Heart right ventricle (tissue), 16 donors: Measurements from ENCODE around the gene PCSK6. TPM values are rescaled to one million over a fixed set of nuclear protein-coding genes. Genes with fewer than 3 reads are reported as not detected.

Experiments used
- ATAC-seq, 8 donors: fragments of 200-7000 bp; cut with Tn5 transposase; one replicate each; pipeline ENCODE4 v1.9.1; 2020; ENCODE audit warnings: mild to moderate bottlenecking in 8 of 8, moderate library complexity in 8 of 8, moderate number of reproducible peaks in 1 of 8
- DNase-seq, 2 donors: peaks; one replicate each; pipeline ENCODE4 v3.0.0-alpha.2; 2020
- H3K27ac ChIP-seq, 10 donors: fragments of 200-600 bp; sonication (generic) in 2 of 10; one replicate each; pipeline versions ENCODE4 v1.5.0 to v1.8.0; 2020 to 2022; ENCODE audit warnings: mild to moderate bottlenecking in 3 of 10
- H3K27me3 ChIP-seq, 7 donors: fragments of 200-600 bp; one replicate each; pipeline ENCODE4 v1.8.0; 2021 to 2022; ENCODE audit warnings: mild to moderate bottlenecking in 2 of 7
- H3K36me3 ChIP-seq, 9 donors: fragments of 200-600 bp; sonication (generic) in 1 of 9; one replicate each; pipeline versions ENCODE4 v1.5.0 to v1.8.0; 2020 to 2022; ENCODE audit warnings: mild to moderate bottlenecking in 2 of 9
- H3K4me1 ChIP-seq, 9 donors: fragments of 200-600 bp; sonication (generic) in 1 of 9; one replicate each; pipeline versions ENCODE4 v1.5.0 to v1.8.0; 2020 to 2022; ENCODE audit warnings: mild to moderate bottlenecking in 4 of 9
- H3K4me3 ChIP-seq, 10 donors: fragments of 200-600 bp; sonication (generic) in 2 of 10; one replicate each; pipeline versions ENCODE4 v1.5.0 to v1.8.0; 2020 to 2022; ENCODE audit warnings: mild to moderate bottlenecking in 7 of 10, moderate library complexity in 2 of 10
- H3K9me3 ChIP-seq, 11 donors: fragments of 200-600 bp in 10 of 11; sonication (generic) in 2 of 11; one replicate each; pipeline versions ENCODE4 v1.5.0 to v1.8.0; 2013 to 2022; ENCODE audit warnings: mild to moderate bottlenecking in 2 of 11, control low read depth in 1 of 11, moderate library complexity in 1 of 11
- WGBS, 2 donors: extraction: QIAGEN DNeasy Blood & Tissue Kit; methylation state at CpG; one replicate each; pipeline ENCODE4 v1.1.7; 2013; ENCODE audit warnings: inconsistent platforms in 1 of 2; 5-methylcytosine and 5-hydroxymethylcytosine counted together
- intact Hi-C, 10 donors: fragments of 100-400 bp; cut with DNase I; formaldehyde crosslinking; loops; one replicate each; pipeline versions ENCODE4 v1.11.1 to v1.14.2; 2022
- polyA plus RNA-seq, 2 donors: library from polyadenylated mRNA; stranded (reverse); fragments of 200-250 nt; gene quantifications; one replicate each; pipeline ENCODE4 v1.2.3, GENCODE V29; 2013
- total RNA-seq, 10 donors: library from RNA; stranded (reverse); fragmentation: NEBNext Ultra II Directional in 3 of 10; extraction: Animal tissue kit (Norgen Biotek cat#: 25700) in 3 of 10; gene quantifications; one replicate each; pipeline versions ENCODE4 v1.2.1 to v1.2.4, GENCODE V29; 2021 to 2023
- TF ChIP-seq, protein P1 (sequence below), 9 donors: fragments of 200-600 bp; sonication (generic) in 2 of 9; IDR thresholded peaks; one replicate each; pipeline versions ENCODE4 v1.5.0 to v1.8.0; 2021 to 2022; ENCODE audit warnings: antibody characterized with exemption in 9 of 9, mild to moderate bottlenecking in 5 of 9, moderate library complexity in 1 of 9
- donor health status: Arrhythmogenic right ventricular cardiomyopathy.
- donor health status: ischemic (EF 13 %, LVEDD 7.1; RV severe dilation, severe dysfunction).
- donor health status: healthy with polysubstance abuse.
- donor health status: DM: no; HTN: yes; CAD: no.
- donor health status: DM: no; HTN: no; CAD: no.
- donor health status: ischemic (EF 25% LVEDD 6.9; RV normal size, moderate dysfunction).
- donor health status: ischemic (EF 25% LVEDD 5.7; RV mildly dilated, moderate dysfunction).
- donor health status: healthy.
- donor health status: DM: yes; HTN: yes; CAD: no.
- donor health status: Ischemic cardiomyopathy.
- donor health status: ischemic (EF 35%, LVEDD 5.7; RV mildly dilated, moderate dysfunction).
- donor health status: nonischemic (EF 11% LVEDD 7.7; RV severe dilation, severe dysfunction).
- donor health status: DM: yes; HTN: yes; CAD: no.
- donor health status: PGD.
- donor health status: ischemic (EF 29% LVEDD 5.4; RV normal size, mild dysfunction).
- donor health status: nonischemic (EF 23%, LVEDD 6.1; RV moderate dilation, normal function).

The PCSK6 gene
- total and polyA plus RNA-seq, 12 donors, result 4.6 to 34.0 (median 21.7) TPM

DNA sequence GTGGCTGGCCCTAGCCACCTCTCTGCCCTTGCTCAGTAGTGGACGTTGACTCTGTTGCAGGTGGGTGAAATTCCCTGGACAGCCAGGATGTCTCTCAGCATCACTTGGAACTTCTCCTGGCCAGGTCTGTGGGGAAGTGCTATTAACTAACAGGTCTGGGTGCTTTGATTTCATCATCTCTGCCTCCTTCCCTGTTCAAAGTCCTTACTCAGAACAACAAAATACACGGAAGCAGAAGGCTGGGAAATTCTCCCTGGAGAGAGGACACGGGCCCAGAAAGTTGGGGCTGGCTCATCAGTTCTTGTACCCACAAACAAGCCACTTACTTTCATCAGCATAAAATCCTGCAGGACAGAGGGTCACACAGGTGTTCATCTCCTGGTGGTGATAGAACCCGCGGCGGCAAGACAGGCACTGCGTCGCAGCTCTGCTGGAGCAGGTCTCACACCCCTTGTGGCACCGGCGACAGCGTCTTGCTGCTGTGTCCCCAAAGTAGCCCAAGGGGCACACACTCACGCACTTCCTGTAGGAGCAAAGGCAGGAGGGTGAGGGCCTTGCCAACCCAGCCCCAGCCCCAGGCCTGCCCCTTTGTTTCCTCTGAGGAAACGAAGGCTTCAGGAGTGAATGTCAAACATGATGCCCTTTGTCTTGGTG, 164.9 kb downstream of the PCSK6 start:
- WGBS, 2 donors, result 84 to 90% methylated on average over 13 of the region's 13 CpGs
- intact Hi-C loops, result no loop called here
- DNase-seq (no peak), ATAC-seq (no peak)
- H3K4me3 ChIP-seq, result no peak overlapping the region
- H3K27ac ChIP-seq, result no peak overlapping the region
- TF ChIP-seq, protein P1, sequence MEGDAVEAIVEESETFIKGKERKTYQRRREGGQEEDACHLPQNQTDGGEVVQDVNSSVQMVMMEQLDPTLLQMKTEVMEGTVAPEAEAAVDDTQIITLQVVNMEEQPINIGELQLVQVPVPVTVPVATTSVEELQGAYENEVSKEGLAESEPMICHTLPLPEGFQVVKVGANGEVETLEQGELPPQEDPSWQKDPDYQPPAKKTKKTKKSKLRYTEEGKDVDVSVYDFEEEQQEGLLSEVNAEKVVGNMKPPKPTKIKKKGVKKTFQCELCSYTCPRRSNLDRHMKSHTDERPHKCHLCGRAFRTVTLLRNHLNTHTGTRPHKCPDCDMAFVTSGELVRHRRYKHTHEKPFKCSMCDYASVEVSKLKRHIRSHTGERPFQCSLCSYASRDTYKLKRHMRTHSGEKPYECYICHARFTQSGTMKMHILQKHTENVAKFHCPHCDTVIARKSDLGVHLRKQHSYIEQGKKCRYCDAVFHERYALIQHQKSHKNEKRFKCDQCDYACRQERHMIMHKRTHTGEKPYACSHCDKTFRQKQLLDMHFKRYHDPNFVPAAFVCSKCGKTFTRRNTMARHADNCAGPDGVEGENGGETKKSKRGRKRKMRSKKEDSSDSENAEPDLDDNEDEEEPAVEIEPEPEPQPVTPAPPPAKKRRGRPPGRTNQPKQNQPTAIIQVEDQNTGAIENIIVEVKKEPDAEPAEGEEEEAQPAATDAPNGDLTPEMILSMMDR (IDR thresholded peaks at IDR 0.05), result no peak
- no peaks in the 10 kb centered on the region for H3K9me3 ChIP-seq
- H3K36me3 ChIP-seq, result peaks cover 0 to 78% (median 0%) of the 10 kb centered on the region in 9 donors
- peaks cover 0 to 6% (median 0%) of the 10 kb centered on the region in 7 donors for H3K27me3 ChIP-seq
- H3K4me1 ChIP-seq, result peaks cover 0 to 11% (median 0%) of the 10 kb centered on the region in 9 donors

DNA sequence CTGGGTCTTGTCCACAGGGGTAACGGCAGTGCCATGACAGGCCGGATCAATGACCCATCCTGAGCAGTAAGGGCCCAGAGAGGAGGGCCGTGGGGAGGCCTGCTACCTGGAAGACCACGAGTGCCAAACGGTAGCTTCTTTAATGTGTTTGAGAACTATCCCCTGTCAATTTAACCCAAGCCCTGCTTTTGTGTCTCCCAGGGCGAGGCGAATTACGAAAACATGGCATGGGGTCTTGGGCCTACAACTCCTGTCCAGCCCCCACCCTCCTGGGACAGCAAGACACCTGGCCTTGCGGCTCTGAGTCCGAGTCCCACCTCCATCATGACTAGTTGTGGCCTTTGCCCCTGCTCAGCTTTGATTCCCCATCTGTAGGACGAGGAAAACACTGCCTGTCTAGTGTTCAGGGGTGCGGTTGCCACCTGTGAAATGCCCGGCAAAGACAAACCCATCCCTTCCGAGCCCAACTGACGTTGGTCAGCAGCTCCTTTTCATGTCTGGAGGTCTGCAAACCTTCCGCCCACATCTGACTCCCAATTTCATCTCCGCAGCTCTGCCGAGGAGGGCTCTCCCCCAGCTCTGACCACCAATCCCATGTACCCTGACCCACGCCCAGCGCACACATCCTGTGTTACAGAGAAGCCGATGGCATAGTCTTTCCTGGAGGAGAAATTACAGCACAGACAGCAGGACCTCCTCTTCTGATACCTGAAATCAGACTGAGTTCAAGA, 165.5 kb downstream of the PCSK6 start:
- 90 to 94% methylated on average over 21 of the region's 21 CpGs for WGBS, 2 donors
- ATAC-seq, result no peak
- no peak overlapping the region for H3K27ac ChIP-seq
- H3K4me1 ChIP-seq, result peaks cover 0 to 11% (median 0%) of the 10 kb centered on the region in 9 donors
- peaks cover 0 to 74% (median 0%) of the 10 kb centered on the region in 9 donors for H3K36me3 ChIP-seq
- H3K27me3 ChIP-seq, result peaks cover 0 to 6% (median 0%) of the 10 kb centered on the region in 7 donors
- intact Hi-C loops, result no loop called here
- TF ChIP-seq, protein P1 (IDR thresholded peaks at IDR 0.05), result no peak
- H3K9me3 ChIP-seq, result no peaks in the 10 kb centered on the region
- H3K4me3 ChIP-seq, result no peak overlapping the region
- no peak for DNase-seq

DNA sequence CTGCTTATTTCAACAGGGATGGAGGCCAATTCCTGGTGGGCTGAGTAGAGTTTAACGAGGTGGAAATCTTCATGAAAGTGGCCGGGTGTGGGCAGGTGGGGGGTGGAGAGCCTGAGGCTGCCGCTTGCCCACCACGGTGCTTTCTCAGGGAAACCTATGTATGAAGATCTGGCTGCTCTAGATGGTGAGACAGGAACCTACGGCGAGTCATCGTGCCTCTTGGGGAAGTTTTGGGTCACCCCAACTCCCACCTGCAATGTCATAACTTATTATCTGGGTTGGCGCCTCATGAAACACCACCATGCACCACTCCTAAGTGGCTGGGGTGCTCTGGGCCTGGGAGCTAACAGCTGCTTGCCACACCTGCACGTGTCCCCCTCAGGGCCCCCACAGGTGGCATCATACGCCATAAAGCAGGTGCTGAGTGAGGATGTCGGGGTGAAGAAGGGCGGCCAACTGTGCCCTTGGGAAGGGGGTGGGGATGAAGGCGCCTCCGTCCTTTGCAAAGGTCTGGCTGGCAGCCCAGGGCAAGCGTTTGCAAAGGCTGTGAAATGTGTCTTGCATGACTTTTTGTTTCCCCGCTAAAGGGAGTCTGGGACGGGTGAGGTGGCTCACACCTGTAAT, 166.5 kb downstream of the PCSK6 start:
- TF ChIP-seq, protein P1 (IDR thresholded peaks at IDR 0.05), result no peak
- Histone ChIP-seq H3K4me1 (peaks cover 0 to 11% (median 0%) of the 10 kb centered on the region in 9 donors), H3K36me3 (peaks cover 0 to 71% (median 0%) of the 10 kb centered on the region in 9 donors), H3K27me3 (peaks cover 0 to 6% (median 0%) of the 10 kb centered on the region in 7 donors), H3K27ac (no peak overlapping the region), H3K4me3 (no peak overlapping the region), H3K9me3 (no peaks in the 10 kb centered on the region)
- WGBS, 2 donors, result 89 to 91% methylated on average over 17 of the region's 17 CpGs
- ATAC-seq, result no peak
- no peak for DNase-seq
- intact Hi-C loops, result no loop called here

DNA sequence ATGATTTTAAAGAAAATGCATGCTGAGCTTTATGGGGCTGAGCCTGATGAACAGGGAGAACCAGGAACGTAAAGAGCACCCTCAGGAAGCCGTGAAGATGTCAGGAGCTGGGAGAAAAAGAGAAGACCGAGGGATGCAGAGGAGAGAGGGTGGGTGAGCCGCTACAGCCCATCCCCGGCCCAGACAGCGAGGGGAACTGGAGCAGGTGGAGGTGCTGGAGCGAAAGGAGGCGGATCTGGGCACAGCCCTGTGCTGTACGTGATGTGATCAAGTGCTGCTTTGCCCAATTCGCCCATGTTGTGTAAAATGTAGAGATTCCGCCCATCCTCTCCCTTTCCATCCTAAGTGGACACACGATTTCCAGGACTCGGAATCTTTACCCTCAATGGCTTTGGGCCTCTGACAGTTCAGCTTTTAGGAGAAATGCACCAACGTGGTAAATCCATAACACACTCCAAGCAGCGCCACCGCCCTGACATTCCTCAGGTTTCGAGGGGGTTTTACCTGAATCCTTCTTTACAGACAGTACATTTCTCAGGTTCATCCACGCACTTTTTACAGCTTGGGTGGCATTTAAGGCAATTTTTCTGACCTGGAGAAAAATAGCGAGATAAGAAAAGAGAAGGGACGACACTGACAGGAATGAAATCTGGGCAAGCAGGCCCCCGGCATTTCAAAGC, 167.4 kb downstream of the PCSK6 start:
- ATAC-seq, result no peak
- Histone ChIP-seq H3K9me3 (no peaks in the 10 kb centered on the region), H3K27me3 (peaks cover 0 to 4% (median 0%) of the 10 kb centered on the region in 7 donors), H3K27ac (no peak overlapping the region), H3K4me3 (no peak overlapping the region), H3K4me1 (peaks cover 0 to 11% (median 0%) of the 10 kb centered on the region in 9 donors), H3K36me3 (peaks cover 0 to 72% (median 0%) of the 10 kb centered on the region in 9 donors)
- WGBS, 2 donors, result 91 to 93% methylated on average over 21 of the region's 21 CpGs
- DNase-seq, result no peak
- TF ChIP-seq, protein P1 (IDR thresholded peaks at IDR 0.05), result no peak
- intact Hi-C loops, result no loop called here
